Mesenchymal stem cell (in vitro differentiated cells and primary cell): ENCODE results near the gene PTEN.

Source experiments
- DNase-seq: peaks from one replicate; pipeline ENCODE4 v3.0.0-alpha.2; 2013
- H2AFZ ChIP-seq: one replicate; pipeline ENCODE4 v1.6.1; 2013; ENCODE audit warnings: low read depth, mild to moderate bottlenecking, control low read depth, inconsistent platforms, low read length, moderate library complexity
- H2AK5ac ChIP-seq: 2 replicates; pipeline ENCODE4 v1.6.1; 2013; ENCODE audit warnings: low read length, moderate library complexity, mild to moderate bottlenecking, inconsistent platforms; ENCODE audit not compliant: severe bottlenecking
- H2BK120ac ChIP-seq: one replicate; pipeline ENCODE4 v1.6.1; 2013; ENCODE audit warnings: low read depth, mild to moderate bottlenecking, inconsistent platforms, low read length, moderate library complexity
- H2BK12ac ChIP-seq, 2 experiments: one replicate each; pipeline ENCODE4 v1.6.1; 2013; ENCODE audit warnings: inconsistent platforms in 2 of 2, low read length in 2 of 2, mild to moderate bottlenecking in 2 of 2, moderate library complexity in 2 of 2, control low read depth in 1 of 2
- H2BK15ac ChIP-seq: one replicate; pipeline ENCODE4 v1.6.1; 2013; ENCODE audit warnings: mild to moderate bottlenecking, low read depth, inconsistent platforms; ENCODE audit not compliant: poor library complexity, severe bottlenecking
- H2BK5ac ChIP-seq: 2 replicates; pipeline ENCODE4 v1.6.1; 2013; ENCODE audit warnings: low read depth, mild to moderate bottlenecking, low read length, control low read depth, inconsistent platforms; ENCODE audit not compliant: poor library complexity, severe bottlenecking
- H3K14ac ChIP-seq, 2 experiments: one replicate each; pipeline ENCODE4 v1.6.1; 2013; ENCODE audit warnings: inconsistent platforms in 2 of 2, low read length in 2 of 2, control low read depth in 1 of 2, mild to moderate bottlenecking in 1 of 2, moderate library complexity in 1 of 2
- H3K18ac ChIP-seq, 2 experiments: one replicate each; pipeline ENCODE4 v1.6.1; 2013; ENCODE audit warnings: inconsistent platforms in 2 of 2, low read length in 2 of 2, control low read depth in 1 of 2, low read depth in 1 of 2, mild to moderate bottlenecking in 1 of 2
- H3K23ac ChIP-seq, 2 experiments: one replicate each; pipeline ENCODE4 v1.6.1; 2013; ENCODE audit warnings: inconsistent platforms in 2 of 2, low read length in 2 of 2, mild to moderate bottlenecking in 2 of 2, moderate library complexity in 2 of 2, control low read depth in 1 of 2
- H3K27ac ChIP-seq: 2 replicates; pipeline ENCODE4 v1.5.1; 2013; ENCODE audit warnings: mild to moderate bottlenecking, moderate library complexity, low read length, control low read depth, inconsistent platforms; ENCODE audit not compliant: poor library complexity, severe bottlenecking
- H3K27me3 ChIP-seq, 2 experiments: 2 replicates each; pipeline versions ENCODE4 v1.6.1 to v1.7.0; 2013; ENCODE audit warnings: low read length in 2 of 2, mild to moderate bottlenecking in 2 of 2, moderate library complexity in 2 of 2, control low read depth in 1 of 2, inconsistent platforms in 1 of 2; ENCODE audit not compliant: control insufficient read depth in 1 of 2, insufficient read depth in 1 of 2
- H3K36me3 ChIP-seq, 2 experiments: 2 replicates each; pipeline versions ENCODE4 v1.6.1 to v1.7.0; 2013; ENCODE audit warnings: low read length in 2 of 2, control low read depth in 1 of 2, inconsistent platforms in 1 of 2, low read depth in 1 of 2, mild to moderate bottlenecking in 1 of 2; ENCODE audit not compliant: insufficient read depth in 2 of 2, control insufficient read depth in 1 of 2
- H3K4ac ChIP-seq, 2 experiments: one replicate each; pipeline ENCODE4 v1.6.1; 2013; ENCODE audit warnings: inconsistent platforms in 2 of 2, low read length in 2 of 2, mild to moderate bottlenecking in 2 of 2, moderate library complexity in 2 of 2, control low read depth in 1 of 2, low read depth in 1 of 2
- H3K4me1 ChIP-seq: 2 replicates; pipeline ENCODE4 v1.6.1; 2013; ENCODE audit warnings: low read depth, low read length, control low read depth; ENCODE audit not compliant: control insufficient read depth, insufficient read depth
- H3K4me2 ChIP-seq: 2 replicates; pipeline ENCODE4 v1.6.1; 2013; ENCODE audit warnings: low read length, mild to moderate bottlenecking, inconsistent platforms; ENCODE audit not compliant: poor library complexity, severe bottlenecking
- H3K4me3 ChIP-seq, 2 experiments: 2 replicates each; pipeline versions ENCODE4 v1.5.1 to v1.7.0; 2013; ENCODE audit warnings: low read length in 2 of 2, mild to moderate bottlenecking in 2 of 2, control low read depth in 1 of 2, low read depth in 1 of 2; ENCODE audit not compliant: insufficient read depth in 1 of 2
- H3K79me1 ChIP-seq: replicated peaks from 2 replicates; pipeline ENCODE4 v1.6.1; 2013; ENCODE audit warnings: mild to moderate bottlenecking, control low read depth, low read length, inconsistent platforms; ENCODE audit not compliant: poor library complexity, severe bottlenecking
- H3K9ac ChIP-seq: 2 replicates; pipeline ENCODE4 v1.7.0; 2013; ENCODE audit warnings: mild to moderate bottlenecking, low read length, moderate library complexity
- H3K9me3 ChIP-seq: 2 replicates; pipeline ENCODE4 v1.7.0; 2013; ENCODE audit warnings: mild to moderate bottlenecking, low read length; ENCODE audit not compliant: control insufficient read depth
- H4K8ac ChIP-seq: one replicate; pipeline ENCODE4 v1.6.1; 2013; ENCODE audit warnings: inconsistent platforms, mild to moderate bottlenecking, low read length, moderate library complexity
- H4K91ac ChIP-seq: one replicate; pipeline ENCODE4 v1.6.1; 2013; ENCODE audit warnings: mild to moderate bottlenecking, low read length, inconsistent platforms
- WGBS: methylation state at CpG from one replicate; pipeline ENCODE4 v1.1.7; 2013; ENCODE audit warnings: mixed read lengths; 5-methylcytosine and 5-hydroxymethylcytosine counted together

The PTEN gene

GRCh38 chr10:87869773-87870551, 6.5 kb downstream of the PTEN start:
- Histone ChIP-seq H2BK12ac (no peak overlapping the region), H3K9me3 (no peaks in the 10 kb centered on the region), H3K27ac (no peak overlapping the region), H2AK5ac (no peak overlapping the region), H4K91ac (no peak overlapping the region), H3K4me1 (peaks cover 7% of the 10 kb centered on the region), H2AFZ (no peak overlapping the region), H3K9ac (no peak overlapping the region), H3K18ac (no peak overlapping the region), H3K4me3 (no peak overlapping the region), H3K79me1 (peaks cover 5% of the 10 kb centered on the region), H2BK15ac (no peak overlapping the region), H2BK120ac (no peak overlapping the region), H3K4ac (no peak overlapping the region), H3K27me3 (no peaks in the 10 kb centered on the region), H3K36me3 (peaks cover 0 to 3% of the 10 kb centered on the region in 2 experiments), H3K14ac (no peak overlapping the region), H3K4me2 (no peak overlapping the region), H3K23ac (no peak overlapping the region), H2BK5ac (no peak overlapping the region), H4K8ac (no peak overlapping the region)
- 100% methylated on average over 2 of the region's 3 CpGs for WGBS
- DNase-seq, result no peak

GRCh38 chr10:87872828-87873227, 9.4 kb downstream of the PTEN start:
- no peak overlapping the region for H3K9ac ChIP-seq
- 94% methylated on average over 4 of the region's 6 CpGs for WGBS
- no peak for DNase-seq

GRCh38 chr10:87873656-87874055, 10.2 kb downstream of the PTEN start:
- no peak for DNase-seq
- Histone ChIP-seq H3K27me3 (no peaks in the 10 kb centered on the region), H4K8ac (no peak overlapping the region), H2BK12ac (no peak overlapping the region), H2BK120ac (no peak overlapping the region), H2BK15ac (no peak overlapping the region), H3K4me1 (peaks cover 7% of the 10 kb centered on the region), H3K18ac (no peak overlapping the region), H3K14ac (no peak overlapping the region), H3K4me3 (no peak overlapping the region), H3K23ac (no peak overlapping the region), H2AK5ac (no peak overlapping the region), H3K4me2 (no peak overlapping the region), H3K9me3 (no peaks in the 10 kb centered on the region), H4K91ac (no peak overlapping the region), H3K9ac (peak overlapping the region; percentile 10), H3K36me3 (peaks cover 0 to 16% of the 10 kb centered on the region in 2 experiments), H2BK5ac (no peak overlapping the region), H3K4ac (no peak overlapping the region), H3K79me1 (peaks cover 5% of the 10 kb centered on the region), H2AFZ (no peak overlapping the region), H3K27ac (no peak overlapping the region)
- WGBS, result 100% methylated on average over 1 of the region's 2 CpGs

More at GRCh38 chr10:87872828-87873227, 9.4 kb downstream of the PTEN start:
- peaks cover 5% of the 10 kb centered on the region for H3K79me1 ChIP-seq
- no peak overlapping the region for H2AFZ ChIP-seq
- no peak overlapping the region for H2AK5ac ChIP-seq
- H3K4me2 ChIP-seq, result no peak overlapping the region
- no peak overlapping the region for H2BK15ac ChIP-seq
- peaks cover 7% of the 10 kb centered on the region for H3K4me1 ChIP-seq
- H3K27ac ChIP-seq, result no peak overlapping the region
- no peak overlapping the region for H4K91ac ChIP-seq
- no peak overlapping the region for H2BK120ac ChIP-seq
- H3K4ac ChIP-seq, result no peak overlapping the region
- H2BK5ac ChIP-seq, result no peak overlapping the region
- no peak overlapping the region for H2BK12ac ChIP-seq
- no peak overlapping the region for H3K23ac ChIP-seq
- H3K9me3 ChIP-seq, result no peaks in the 10 kb centered on the region
- H3K18ac ChIP-seq, result no peak overlapping the region
- no peak overlapping the region for H3K14ac ChIP-seq
- H3K4me3 ChIP-seq, result no peak overlapping the region
- H4K8ac ChIP-seq, result no peak overlapping the region
- peaks cover 0 to 10% of the 10 kb centered on the region in 2 experiments for H3K36me3 ChIP-seq
- H3K27me3 ChIP-seq, result no peaks in the 10 kb centered on the region

- Histone ChIP-seq H3K4me2 (no peak overlapping the region), H3K36me3 (peaks cover 0 to 39% of the 10 kb centered on the region in 2 experiments), H3K4me1 (peaks cover 4% of the 10 kb centered on the region), H3K9ac (no peak overlapping the region), H3K23ac (no peak overlapping the region), H4K8ac (no peak overlapping the region), H3K18ac (no peak overlapping the region), H3K4ac (no peak overlapping the region), H2BK15ac (no peak overlapping the region), H3K27ac (no peak overlapping the region), H3K9me3 (no peaks in the 10 kb centered on the region), H2AFZ (no peak overlapping the region), H4K91ac (no peak overlapping the region), H3K27me3 (no peaks in the 10 kb centered on the region), H2BK5ac (no peak overlapping the region), H2AK5ac (no peak overlapping the region), H2BK12ac (no peak overlapping the region), H2BK120ac (no peak overlapping the region), H3K14ac (no peak overlapping the region), H3K79me1 (peaks cover 5% of the 10 kb centered on the region), H3K4me3 (no peak overlapping the region)
- WGBS, result no CpG with 5 or more reads among the region's 4 CpGs
- DNase-seq, result no peak
Measured at GRCh38 chr10:87875929-87876571, 12.6 kb downstream of the PTEN start.
